H9 (cell line): Measurements from ENCODE around the gene KCNK13. TPM values are rescaled to one million over a fixed set of nuclear protein-coding genes. Genes with fewer than 3 reads are reported as not detected.

Source experiments
- DNase-seq: peaks from one replicate; pipeline ENCODE4 v3.0.0-alpha.2; 2017
- H2AFZ ChIP-seq: one replicate; pipeline ENCODE4 v1.6.1; 2013; ENCODE audit warnings: mild to moderate bottlenecking, low read length, control low read depth, moderate library complexity
- H2AK5ac ChIP-seq: 2 replicates; pipeline ENCODE4 v1.6.1; 2013; ENCODE audit warnings: low read length, control low read depth, mixed read lengths; ENCODE audit not compliant: insufficient read length
- H2BK120ac ChIP-seq: one replicate; pipeline ENCODE4 v1.6.1; 2013; ENCODE audit warnings: low read depth, mild to moderate bottlenecking, low read length, control low read depth, inconsistent platforms; ENCODE audit not compliant: poor library complexity, severe bottlenecking
- H2BK12ac ChIP-seq: 2 replicates; pipeline ENCODE4 v1.6.1; 2013; ENCODE audit warnings: low read length, control low read depth, mixed read lengths, low read depth; ENCODE audit not compliant: insufficient read length
- H2BK15ac ChIP-seq: 2 replicates; pipeline ENCODE4 v1.6.1; 2013; ENCODE audit warnings: low read depth, low read length, control low read depth
- H2BK20ac ChIP-seq: one replicate; pipeline ENCODE4 v1.6.1; 2013; ENCODE audit warnings: low read depth, mild to moderate bottlenecking, low read length, control low read depth, inconsistent platforms; ENCODE audit not compliant: poor library complexity, severe bottlenecking
- H2BK5ac ChIP-seq: 2 replicates; pipeline ENCODE4 v1.6.1; 2013; ENCODE audit warnings: low read length, control low read depth, mixed read lengths; ENCODE audit not compliant: insufficient read length
- H3K14ac ChIP-seq: 2 replicates; pipeline ENCODE4 v1.6.1; 2013; ENCODE audit warnings: low read length, control low read depth; ENCODE audit not compliant: insufficient read depth
- H3K18ac ChIP-seq: 2 replicates; pipeline ENCODE4 v1.6.1; 2013; ENCODE audit warnings: low read depth, mild to moderate bottlenecking, mixed read lengths, low read length, control low read depth; ENCODE audit not compliant: insufficient read length
- H3K23ac ChIP-seq: 2 replicates; pipeline ENCODE4 v1.6.1; 2013; ENCODE audit warnings: low read length, control low read depth, mixed read lengths, low read depth; ENCODE audit not compliant: insufficient read length
- H3K23me2 ChIP-seq: 2 replicates; pipeline ENCODE4 v1.6.1; 2013; ENCODE audit warnings: low read depth, mild to moderate bottlenecking, mixed read lengths, low read length, control low read depth; ENCODE audit not compliant: insufficient read length, poor library complexity, severe bottlenecking
- H3K27ac ChIP-seq: 2 replicates; pipeline ENCODE4 v1.5.1; 2013; ENCODE audit warnings: low read length, control low read depth, mixed read lengths, low read depth; ENCODE audit not compliant: insufficient read length
- H3K27me3 ChIP-seq: 2 replicates; pipeline ENCODE4 v1.6.1; 2013; ENCODE audit warnings: low read length, control low read depth, inconsistent platforms; ENCODE audit not compliant: insufficient read depth
- H3K4ac ChIP-seq: 2 replicates; pipeline ENCODE4 v1.6.1; 2013; ENCODE audit warnings: low read depth, mild to moderate bottlenecking, control low read depth, inconsistent platforms, low read length, moderate library complexity
- H3K4me1 ChIP-seq: 2 replicates; pipeline ENCODE4 v1.6.1; 2013; ENCODE audit warnings: low read length, control low read depth, inconsistent platforms; ENCODE audit not compliant: insufficient read depth
- H3K4me2 ChIP-seq: 2 replicates; pipeline ENCODE4 v1.6.1; 2013; ENCODE audit warnings: low read length, control low read depth, mixed read lengths; ENCODE audit not compliant: insufficient read length, insufficient read depth
- H3K56ac ChIP-seq: 2 replicates; pipeline ENCODE4 v1.6.1; 2013; ENCODE audit warnings: low read depth, mild to moderate bottlenecking, mixed read lengths, low read length, control low read depth; ENCODE audit not compliant: insufficient read length
- H3K79me1 ChIP-seq: 2 replicates; pipeline ENCODE4 v1.6.1; 2013; ENCODE audit warnings: low read depth, mild to moderate bottlenecking, moderate library complexity, low read length, control low read depth, inconsistent platforms; ENCODE audit not compliant: insufficient read depth, poor library complexity, severe bottlenecking
- H3K79me2 ChIP-seq: 2 replicates; pipeline ENCODE4 v1.6.1; 2013; ENCODE audit warnings: low read length, control low read depth, inconsistent platforms; ENCODE audit not compliant: insufficient read depth
- H3K9ac ChIP-seq: 2 replicates; pipeline ENCODE4 v1.6.1; 2013; ENCODE audit warnings: low read length, control low read depth, mixed read lengths; ENCODE audit not compliant: insufficient read length; ENCODE audit errors: extremely low read depth
- H3K9me3 ChIP-seq: one replicate; pipeline ENCODE4 v1.6.1; 2013; ENCODE audit warnings: low read depth, low read length, inconsistent platforms; ENCODE audit not compliant: control insufficient read depth
- H3T11ph ChIP-seq: one replicate; pipeline ENCODE4 v1.6.1; 2013; ENCODE audit warnings: mild to moderate bottlenecking, low read length, control low read depth, inconsistent platforms
- H4K20me1 ChIP-seq: one replicate; pipeline ENCODE4 v1.6.1; 2013; ENCODE audit not compliant: control insufficient read depth, insufficient read length, insufficient read depth
- H4K5ac ChIP-seq: 2 replicates; pipeline ENCODE4 v1.6.1; 2013; ENCODE audit warnings: low read depth, mild to moderate bottlenecking, mixed read lengths, low read length, control low read depth; ENCODE audit not compliant: insufficient read length
- H4K8ac ChIP-seq: replicated peaks from 2 replicates; pipeline ENCODE4 v1.6.1; 2013; ENCODE audit warnings: low read length, control low read depth, mixed read lengths, low read depth; ENCODE audit not compliant: insufficient read length
- H4K91ac ChIP-seq: 2 replicates; pipeline ENCODE4 v1.6.1; 2013; ENCODE audit warnings: low read depth, mild to moderate bottlenecking, moderate library complexity, mixed read lengths, low read length, control low read depth; ENCODE audit not compliant: insufficient read length
- H3K27ac Mint-ChIP-seq, 3 experiments: 2 replicates in 2 of 3; 3 replicates in 1 of 3; pipeline ENCODE4 v1.8.0; 2020 to 2021; ENCODE audit warnings: mixed read lengths in 3 of 3, mild to moderate bottlenecking in 1 of 3, moderate library complexity in 1 of 3
- H3K27me3 Mint-ChIP-seq: 2 replicates; pipeline ENCODE4 v1.8.0; 2021; ENCODE audit warnings: low read depth, mild to moderate bottlenecking, moderate library complexity, mixed read lengths
- H3K36me3 Mint-ChIP-seq, 3 experiments: 2 replicates in 2 of 3; 3 replicates in 1 of 3; pipeline ENCODE4 v1.8.0; 2020 to 2021; ENCODE audit warnings: low read depth in 3 of 3, mixed read lengths in 3 of 3; ENCODE audit not compliant: insufficient read depth in 1 of 3
- H3K4me1 Mint-ChIP-seq, 2 experiments: 2 replicates each; pipeline ENCODE4 v1.8.0; 2020; ENCODE audit warnings: mixed read lengths in 2 of 2
- H3K4me3 Mint-ChIP-seq, 2 experiments: 2 replicates in 1 of 2; 3 replicates in 1 of 2; pipeline ENCODE4 v1.8.0; 2020 to 2021; ENCODE audit warnings: mild to moderate bottlenecking in 2 of 2, mixed read lengths in 2 of 2, moderate library complexity in 1 of 2
- H3K9me3 Mint-ChIP-seq, 2 experiments: 2 replicates in 1 of 2; 3 replicates in 1 of 2; pipeline ENCODE4 v1.8.0; 2020; ENCODE audit warnings: mild to moderate bottlenecking in 2 of 2, mixed read lengths in 2 of 2, moderate library complexity in 1 of 2
- CTCF ChIP-seq: fragments of 200-600 bp; sonication (generic); conservative IDR thresholded peaks from 3 replicates; pipeline ENCODE4 v1.8.0; 2021; ENCODE audit warnings: antibody characterized with exemption, mild to moderate bottlenecking
- WGBS: extraction: QIAGEN DNeasy Blood & Tissue Kit; methylation state at CpG from one replicate; pipeline ENCODE4 v1.1.7; 2013; ENCODE audit warnings: missing lambda C conversion rate, low lambda C conversion rate, mixed read lengths; ENCODE audit not compliant: insufficient read length; ENCODE audit errors: extremely low coverage; 5-methylcytosine and 5-hydroxymethylcytosine counted together
- total RNA-seq: library from RNA; stranded (reverse); gene quantifications from 2 replicates; pipeline ENCODE4 v1.2.1, GENCODE V29; 2021

The KCNK13 gene
- total RNA-seq, 1 experiment from 2014 or later = 0.39 TPM

GRCh38 chr14:90039253-90040010, 22.4 kb upstream of the KCNK13 start:
- no peak overlapping the region for H3K4me3 Mint-ChIP-seq
- H3K27me3 ChIP-seq = no peaks in the 10 kb centered on the region
- H4K8ac ChIP-seq = no peak overlapping the region
- H2AK5ac ChIP-seq = no peak overlapping the region
- H3K9ac ChIP-seq = no peak overlapping the region
- H3K14ac ChIP-seq = no peak overlapping the region
- no peaks in the 10 kb centered on the region for H3K4me1 ChIP-seq
- H3K27ac Mint-ChIP-seq = no peak overlapping the region
- no peak for TF ChIP-seq CTCF
- H3K4me1 Mint-ChIP-seq = peaks cover 2 to 5% of the 10 kb centered on the region in 2 experiments; a peak in 3 of 4 replicates
- H2BK20ac ChIP-seq = no peak overlapping the region
- H3K23me2 ChIP-seq = no peaks in the 10 kb centered on the region
- no peak overlapping the region for H3K23ac ChIP-seq
- no peak overlapping the region for H3K56ac ChIP-seq
- H2BK120ac ChIP-seq = no peak overlapping the region
- H4K20me1 ChIP-seq = no peaks in the 10 kb centered on the region
- no peak overlapping the region for H2BK12ac ChIP-seq
- H3K4me2 ChIP-seq = no peak overlapping the region
- no CpG with 5 or more reads among the region's 11 CpGs for WGBS
- DNase-seq = no peak
- no peak overlapping the region for H4K91ac ChIP-seq
- H3K36me3 Mint-ChIP-seq = peaks cover 9 to 44% (median 22%) of the 10 kb centered on the region in 3 experiments; a peak in 6 of 7 replicates
- no peak overlapping the region for H3K4ac ChIP-seq
- H3K27ac ChIP-seq = no peak overlapping the region
- no peak overlapping the region for H2BK5ac ChIP-seq
- no peaks in the 10 kb centered on the region for H3K9me3 ChIP-seq
- H3K27me3 Mint-ChIP-seq = no peaks in the 10 kb centered on the region
- no peak overlapping the region for H3K18ac ChIP-seq
- no peak overlapping the region for H4K5ac ChIP-seq
- H3K79me1 ChIP-seq = no peaks in the 10 kb centered on the region
- H3K9me3 Mint-ChIP-seq = no peaks in the 10 kb centered on the region
- no peak overlapping the region for H2BK15ac ChIP-seq
- no peaks in the 10 kb centered on the region for H3K79me2 ChIP-seq
- no peak overlapping the region for H3T11ph ChIP-seq
- no peak overlapping the region for H2AFZ ChIP-seq
